ENCODE measurements around the gene ARHGAP28.
"Not testable (repeated sequence)": the region's sequence is repeated elsewhere in the genome, so short reads cannot be mapped to it uniquely, and the experiment has no call there.

ARHGAP28 gene

GRCh38 chr18:6797171-6797570, 67.7 kb downstream of the ARHGAP28 start:
- DNase-seq (ENCODE audit: insufficient read length) (no peak), FAIRE-seq (no peak)
- TF ChIP-seq POLR2AphosphoS5 (IDR thresholded peaks at IDR 0.05; ENCODE audit: low read depth, low read length) (no peak), POLR2A (IDR thresholded peaks at IDR 0.05; ENCODE audit: low read depth, low read length) (no peak), TAF1 (IDR thresholded peaks at IDR 0.05; ENCODE audit: borderline replicate concordance, low read depth, low read length) (no peak)

- DNase-seq (ENCODE audit: insufficient read length) (no peak), FAIRE-seq (no peak)
- TF ChIP-seq POLR2AphosphoS5 (IDR thresholded peaks at IDR 0.05; ENCODE audit: low read depth, low read length) = no peak
Measured at GRCh38 chr18:6798896-6799295, 69.4 kb downstream of the ARHGAP28 start.

GRCh38 chr18:6800309-6800708, 70.8 kb downstream of the ARHGAP28 start:
- FAIRE-seq; DNase-seq (ENCODE audit: insufficient read length): not testable (repeated sequence)

DNA sequence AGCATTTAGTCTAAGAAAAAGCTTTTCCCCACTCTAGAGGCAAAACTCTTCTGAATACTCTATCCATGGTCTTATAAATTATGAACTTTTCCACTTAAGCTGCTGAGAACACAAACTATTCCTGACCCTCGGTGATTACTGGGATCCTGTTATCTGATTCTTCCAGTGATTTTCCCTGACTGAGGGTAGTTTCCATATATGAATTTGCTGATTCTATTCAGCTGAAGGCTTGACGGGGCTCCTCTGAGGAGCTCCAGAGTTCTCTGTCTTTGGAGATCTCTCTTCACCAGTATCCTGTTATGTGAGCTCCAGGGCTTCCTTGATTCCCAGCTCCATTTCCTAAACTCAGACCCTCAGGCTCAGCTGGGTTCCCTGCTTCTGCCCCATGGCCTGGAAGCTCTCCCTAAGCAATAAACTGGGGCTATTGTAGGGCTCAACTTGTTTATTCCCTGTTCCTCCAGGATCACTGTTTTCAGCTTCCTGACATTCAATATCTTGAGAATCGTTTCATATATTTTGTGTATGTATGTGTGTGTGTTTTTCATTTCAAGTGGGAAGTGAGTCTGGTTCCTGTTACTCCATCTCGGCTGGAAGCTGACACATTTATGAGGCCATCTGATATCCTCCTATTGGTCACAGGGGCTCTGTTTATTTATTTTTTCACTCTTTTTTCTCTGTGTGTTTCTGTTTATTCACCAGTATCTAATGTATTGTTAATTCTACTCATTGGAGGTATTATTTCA, 78.2 kb downstream of the ARHGAP28 start:
- FAIRE-seq = no peak
- DNase-seq (ENCODE audit: insufficient read length) = no peak
- TF ChIP-seq POLR2AphosphoS5 (IDR thresholded peaks at IDR 0.05; ENCODE audit: low read depth, low read length) (no peak), TAF1 (IDR thresholded peaks at IDR 0.05; ENCODE audit: borderline replicate concordance, low read depth, low read length) (no peak), POLR2A (IDR thresholded peaks at IDR 0.05; ENCODE audit: low read depth, low read length) (no peak)

- FAIRE-seq (no peak), DNase-seq (ENCODE audit: insufficient read length) (no peak)
- TF ChIP-seq POLR2AphosphoS5 (IDR thresholded peaks at IDR 0.05; ENCODE audit: low read depth, low read length) (no peak), TAF1 (IDR thresholded peaks at IDR 0.05; ENCODE audit: borderline replicate concordance, low read depth, low read length) (no peak), POLR2A (IDR thresholded peaks at IDR 0.05; ENCODE audit: low read depth, low read length) (no peak)
Measured at GRCh38 chr18:6810191-6810590, 80.7 kb downstream of the ARHGAP28 start.

GRCh38 chr18:6811816-6812215, 82.3 kb downstream of the ARHGAP28 start:
- no peak for FAIRE-seq
- no peak for DNase-seq (ENCODE audit: insufficient read length)

DNA sequence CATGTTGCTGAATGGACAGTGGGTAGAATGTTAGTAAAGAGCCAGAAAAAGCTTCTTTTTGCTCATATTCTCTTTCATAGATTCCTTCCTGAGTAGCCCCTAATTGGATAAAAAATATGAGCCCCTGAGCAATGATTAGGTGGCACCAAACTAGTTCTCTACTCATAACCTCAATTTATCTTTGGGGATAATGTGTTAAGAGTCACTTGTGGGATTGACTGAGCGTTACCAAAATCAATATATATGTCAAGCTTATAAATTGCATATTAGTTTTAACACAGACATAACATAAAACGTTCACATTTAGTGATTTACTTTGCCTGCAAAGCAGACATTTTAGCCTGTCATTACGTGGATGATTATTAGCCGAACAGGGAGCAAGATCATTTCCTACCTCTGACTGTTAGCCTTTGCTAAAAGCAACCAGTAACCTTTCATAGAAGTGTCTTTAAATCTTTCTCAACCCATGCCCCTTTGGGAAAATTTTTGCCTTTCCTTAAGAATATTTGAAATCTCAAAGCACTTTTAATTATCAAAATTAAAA, 85.4 kb downstream of the ARHGAP28 start:
- no peak for FAIRE-seq
- no peak for TF ChIP-seq POLR2A (IDR thresholded peaks at IDR 0.05; ENCODE audit: low read depth, low read length)
- TF ChIP-seq TAF1 (IDR thresholded peaks at IDR 0.05; ENCODE audit: borderline replicate concordance, low read depth, low read length) = no peak
- no peak for TF ChIP-seq POLR2AphosphoS5 (IDR thresholded peaks at IDR 0.05; ENCODE audit: low read depth, low read length)

More at GRCh38 chr18:6811816-6812215, 82.3 kb downstream of the ARHGAP28 start:
- TF ChIP-seq POLR2AphosphoS5 (IDR thresholded peaks at IDR 0.05; ENCODE audit: low read depth, low read length) = no peak
- no peak for TF ChIP-seq POLR2A (IDR thresholded peaks at IDR 0.05; ENCODE audit: low read depth, low read length)
- TF ChIP-seq TAF1 (IDR thresholded peaks at IDR 0.05; ENCODE audit: borderline replicate concordance, low read depth, low read length) = no peak

DNA sequence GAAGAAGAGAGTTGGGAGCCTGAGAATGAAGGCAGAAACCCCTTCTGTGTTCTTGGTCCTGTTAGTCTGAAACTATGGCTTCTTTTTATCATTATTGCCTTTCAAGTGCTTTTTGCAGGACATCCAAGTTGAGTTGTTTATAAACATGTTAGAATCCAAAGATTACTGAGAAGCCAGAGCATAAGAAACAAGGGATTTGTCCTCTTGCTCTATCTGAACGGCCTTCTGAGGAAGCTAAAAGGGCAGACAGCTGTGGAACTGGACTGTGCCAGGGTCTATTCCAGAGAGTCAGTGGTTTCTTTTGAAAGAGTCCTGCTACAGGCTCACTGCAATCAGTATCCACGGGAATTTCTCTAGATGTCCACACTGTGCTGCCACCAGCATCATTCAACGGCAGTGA, 86.6 kb downstream of the ARHGAP28 start:
- FAIRE-seq = no peak
- TF ChIP-seq POLR2A (IDR thresholded peaks at IDR 0.05; ENCODE audit: low read depth, low read length) = no peak
- no peak for TF ChIP-seq POLR2AphosphoS5 (IDR thresholded peaks at IDR 0.05; ENCODE audit: low read depth, low read length)
- no peak for TF ChIP-seq TAF1 (IDR thresholded peaks at IDR 0.05; ENCODE audit: borderline replicate concordance, low read depth, low read length)
- no peak for DNase-seq (ENCODE audit: insufficient read length)

More for the DNA sequence above, 85.4 kb downstream of the ARHGAP28 start:
- DNase-seq (ENCODE audit: insufficient read length) = no peak

- FAIRE-seq (no peak), DNase-seq (ENCODE audit: insufficient read length) (no peak)
- TF ChIP-seq TAF1 (IDR thresholded peaks at IDR 0.05; ENCODE audit: borderline replicate concordance, low read depth, low read length) (no peak), POLR2AphosphoS5 (IDR thresholded peaks at IDR 0.05; ENCODE audit: low read depth, low read length) (no peak), POLR2A (IDR thresholded peaks at IDR 0.05; ENCODE audit: low read depth, low read length) (no peak)
Measured at GRCh38 chr18:6819332-6819731, 89.8 kb downstream of the ARHGAP28 start.

DNA sequence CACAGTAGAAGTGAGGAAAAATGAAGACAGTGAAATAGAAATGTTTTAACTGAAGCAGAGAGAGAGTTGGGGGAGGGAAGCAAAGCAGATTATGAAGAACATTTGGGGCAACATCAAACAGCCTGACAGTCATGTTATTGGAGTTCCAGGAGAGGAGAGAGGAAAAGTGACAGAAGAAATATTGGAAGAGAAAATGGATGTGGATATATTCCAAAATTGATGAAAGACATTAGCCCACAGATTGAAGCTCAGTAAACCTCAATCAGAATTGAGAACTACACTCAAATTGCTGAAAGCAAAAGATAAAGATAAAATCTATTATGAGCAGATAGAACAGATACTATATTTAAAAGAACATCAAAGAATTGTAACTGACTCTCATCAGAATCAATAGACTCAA, 90.8 kb downstream of the ARHGAP28 start:
- FAIRE-seq (no peak), DNase-seq (ENCODE audit: insufficient read length) (no peak)
- TF ChIP-seq POLR2AphosphoS5 (IDR thresholded peaks at IDR 0.05; ENCODE audit: low read depth, low read length) = no peak
- no peak for TF ChIP-seq POLR2A (IDR thresholded peaks at IDR 0.05; ENCODE audit: low read depth, low read length)
- no peak for TF ChIP-seq TAF1 (IDR thresholded peaks at IDR 0.05; ENCODE audit: borderline replicate concordance, low read depth, low read length)

GRCh38 chr18:6821356-6821755, 91.8 kb downstream of the ARHGAP28 start:
- FAIRE-seq (no peak), DNase-seq (ENCODE audit: insufficient read length) (no peak)
- TF ChIP-seq POLR2AphosphoS5 (IDR thresholded peaks at IDR 0.05; ENCODE audit: low read depth, low read length) (no peak), POLR2A (IDR thresholded peaks at IDR 0.05; ENCODE audit: low read depth, low read length) (no peak)

- DNase-seq (ENCODE audit: insufficient read length); FAIRE-seq: not testable (repeated sequence)
Measured at GRCh38 chr18:6827161-6827560, 97.6 kb downstream of the ARHGAP28 start.

DNA sequence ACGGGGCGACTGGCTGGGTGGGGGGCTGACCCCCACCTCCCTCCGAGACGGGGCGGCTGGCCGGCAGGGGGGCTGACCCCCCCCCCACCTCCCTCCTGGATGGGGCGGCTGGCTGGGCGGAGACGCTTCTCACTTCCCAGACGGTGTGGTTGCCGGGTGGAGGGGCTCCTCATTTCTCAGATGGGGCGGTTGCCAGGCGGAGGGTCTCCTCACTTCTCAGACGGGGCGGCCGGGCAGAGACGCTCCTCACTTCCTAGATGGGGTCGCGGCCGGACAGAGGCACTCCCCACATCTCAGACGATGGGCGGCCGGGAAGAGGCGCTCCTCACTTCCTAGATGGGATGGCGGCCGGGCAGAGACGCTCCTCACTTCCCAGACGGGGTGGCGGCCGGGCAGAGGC, 98.0 kb downstream of the ARHGAP28 start:
- FAIRE-seq; DNase-seq (ENCODE audit: insufficient read length): not testable (repeated sequence)

Data from GM12892 (cell line).